DOHH2 (cell line): ENCODE measurements around the gene KLHDC4.
"Not testable (repeated sequence)": the region's sequence is repeated elsewhere in the genome, so short reads cannot be mapped to it uniquely, and the experiment has no call there.

Source experiments
- H3F3A ChIP-seq: fragments of 200-600 bp; sonication (generic), shearing (Covaris generic); 2 replicates; pipeline ENCODE4 v1.6.0; 2016; ENCODE audit warnings: antibody characterized with exemption, mild to moderate bottlenecking; ENCODE audit not compliant: control insufficient read depth, insufficient read depth
- H3K27ac ChIP-seq: fragments of 200-600 bp; sonication (generic); 2 replicates; pipeline ENCODE4 v1.5.1; 2014; ENCODE audit warnings: low read depth, mild to moderate bottlenecking, low read length, moderate library complexity
- H3K27me3 ChIP-seq: fragments of 200-600 bp; sonication (generic); 2 replicates; pipeline ENCODE4 v1.6.1; 2014; ENCODE audit warnings: mild to moderate bottlenecking, low read length, mixed read lengths; ENCODE audit not compliant: control insufficient read depth
- H3K36me3 ChIP-seq: fragments of 200-600 bp; sonication (generic); 2 replicates; pipeline ENCODE4 v1.6.1; 2014; ENCODE audit warnings: mild to moderate bottlenecking, low read length, moderate library complexity, mixed read lengths; ENCODE audit not compliant: control insufficient read depth
- H3K4me1 ChIP-seq: fragments of 200-600 bp; sonication (generic); 2 replicates; pipeline ENCODE4 v1.6.1; 2014; ENCODE audit warnings: mild to moderate bottlenecking, low read length, mixed read lengths; ENCODE audit not compliant: control insufficient read depth
- H3K4me2 ChIP-seq: fragments of 200-600 bp; sonication (generic); 2 replicates; pipeline ENCODE4 v1.6.0; 2014; ENCODE audit warnings: mild to moderate bottlenecking, low read length, moderate library complexity
- H3K4me3 ChIP-seq: fragments of 200-600 bp; sonication (generic); 2 replicates; pipeline ENCODE4 v1.5.1; 2014; ENCODE audit warnings: mild to moderate bottlenecking, low read length, mixed read lengths
- H3K79me2 ChIP-seq: fragments of 200-600 bp; sonication (generic); 2 replicates; pipeline ENCODE4 v1.6.1; 2014; ENCODE audit warnings: mild to moderate bottlenecking, low read length, mixed read lengths; ENCODE audit not compliant: control insufficient read depth
- H3K9me2 ChIP-seq: fragments of 200-600 bp; sonication (generic); replicated peaks from 2 replicates; pipeline ENCODE4 v1.6.1; 2014; ENCODE audit warnings: mild to moderate bottlenecking, low read length, mixed read lengths; ENCODE audit not compliant: control insufficient read depth
- H3K9me3 ChIP-seq: fragments of 200-600 bp; sonication (generic); 2 replicates; pipeline ENCODE4 v1.6.1; 2014; ENCODE audit warnings: antibody characterized with exemption, low read length, mixed read lengths; ENCODE audit not compliant: control insufficient read depth, insufficient read depth
- H4K20me1 ChIP-seq: fragments of 200-600 bp; sonication (generic); 2 replicates; pipeline ENCODE4 v1.6.0; 2014; ENCODE audit warnings: low read depth, mild to moderate bottlenecking, antibody characterized with exemption, low read length, moderate library complexity; ENCODE audit not compliant: control insufficient read depth, insufficient read depth
- CTCF ChIP-seq: fragments of 200-600 bp; sonication (generic); IDR thresholded peaks from one replicate; pipeline ENCODE4 v1.5.1; 2014; ENCODE audit warnings: antibody characterized with exemption, mild to moderate bottlenecking, low read depth, low read length; ENCODE audit not compliant: poor library complexity, severe bottlenecking
- EZH2phosphoT487 ChIP-seq: fragments of 200-600 bp; sonication (generic); IDR thresholded peaks from 2 replicates; pipeline ENCODE4 v1.6.1; 2017; ENCODE audit warnings: borderline replicate concordance, mild to moderate bottlenecking, antibody characterized with exemption, low read length, moderate library complexity, mixed read lengths

KLHDC4 gene

GRCh38 chr16:87778830-87779579, 13.2 kb upstream of the KLHDC4 start:
- Histone ChIP-seq H3K4me3 (peak overlapping the region; percentile 64), H3K4me1 (peaks cover 92% of the 10 kb centered on the region), H3K9me2 (no peaks in the 10 kb centered on the region), H3K9me3 (no peaks in the 10 kb centered on the region), H3K36me3 (peaks cover 6% of the 10 kb centered on the region), H3K27ac (peak overlapping the region; percentile 95), H3K79me2 (peaks cover 5% of the 10 kb centered on the region; the same call in 1 of the 2 replicates), H4K20me1 (no peaks in the 10 kb centered on the region), H3F3A (peaks cover 25% of the 10 kb centered on the region), H3K27me3 (no peaks in the 10 kb centered on the region), H3K4me2 (peak overlapping the region; percentile 86)
- TF ChIP-seq CTCF, result peak; percentile 67
- no peak for TF ChIP-seq EZH2phosphoT487

GRCh38 chr16:87778476-87778829, 12.7 kb upstream of the KLHDC4 start:
- peaks cover 92% of the 10 kb centered on the region for H3K4me1 ChIP-seq

GRCh38 chr16:87773836-87774235, 8.1 kb upstream of the KLHDC4 start:
- H3F3A ChIP-seq, H3K9me3 ChIP-seq, H3K9me2 ChIP-seq, H3K79me2 ChIP-seq, H3K36me3 ChIP-seq, H4K20me1 ChIP-seq, H3K27me3 ChIP-seq: not testable (repeated sequence)
- H3K27ac ChIP-seq, result peak overlapping the region; percentile 92
- peak overlapping the region; percentile 85 for H3K4me2 ChIP-seq
- H3K4me3 ChIP-seq, result peak overlapping the region; percentile 64
- peaks cover 73% of the 10 kb centered on the region for H3K4me1 ChIP-seq

More at GRCh38 chr16:87778476-87778829, 12.7 kb upstream of the KLHDC4 start:
- peaks cover 5% of the 10 kb centered on the region; the same call in 1 of the 2 replicates for H3K79me2 ChIP-seq
- no peaks in the 10 kb centered on the region for H3K27me3 ChIP-seq
- H3K4me2 ChIP-seq, result peak overlapping the region; percentile 86
- TF ChIP-seq EZH2phosphoT487, result no peak
- no peak for TF ChIP-seq CTCF
- H3K4me3 ChIP-seq, result peak overlapping the region; percentile 64
- no peaks in the 10 kb centered on the region for H4K20me1 ChIP-seq
- H3K9me2 ChIP-seq, result no peaks in the 10 kb centered on the region
- peaks cover 25% of the 10 kb centered on the region for H3F3A ChIP-seq
- H3K36me3 ChIP-seq, result peaks cover 6% of the 10 kb centered on the region
- no peaks in the 10 kb centered on the region for H3K9me3 ChIP-seq
- peak overlapping the region; percentile 95 for H3K27ac ChIP-seq

GRCh38 chr16:87767456-87767855, 1.7 kb upstream of the KLHDC4 start:
- H3K27ac ChIP-seq, H4K20me1 ChIP-seq, H3K4me3 ChIP-seq, H3K9me2 ChIP-seq, H3K27me3 ChIP-seq, H3K9me3 ChIP-seq: not testable (repeated sequence)
- Histone ChIP-seq H3K4me1 (peaks cover 68% of the 10 kb centered on the region), H3K4me2 (peak overlapping the region; percentile 91; the same call in 1 of the 2 replicates), H3K79me2 (peaks cover 43% of the 10 kb centered on the region), H3F3A (peaks cover 29% of the 10 kb centered on the region), H3K36me3 (peaks cover 32% of the 10 kb centered on the region)
